Activated naive CD8-positive, alpha-beta T cell treated with anti-CD3 and anti-CD28 coated beads, Interleukin-2, amount 10 ng/mL, durations not matched to agents 7 days and 5 days (primary cell): Measurements from ENCODE around the gene LUZP2. TPM values are rescaled to one million over a fixed set of nuclear protein-coding genes. Genes with fewer than 3 reads are reported as not detected.

Source experiments
- ATAC-seq: fragments of 150-1000 bp; cut with Tn5 transposase; one replicate; pipeline ENCODE4 v1.10.0; 2021; ENCODE audit warnings: low read depth, moderate library complexity
- POLR2A ChIA-PET: fragments of 350-600 bp; sonication (Branson Sonifier 250); formaldehyde crosslinking; loops from one replicate; lab custom pipeline; 2021; ENCODE audit warnings: antibody characterized with exemption; lab: Charles Lee
- DNase-seq: peaks from one replicate; pipeline ENCODE4 v3.0.0; 2021
- H3K27ac Mint-ChIP-seq: one replicate; pipeline ENCODE4 v1.8.0; 2022; ENCODE audit warnings: mild to moderate bottlenecking, mixed read lengths
- H3K27me3 Mint-ChIP-seq: one replicate; pipeline ENCODE4 v1.8.0; 2022; ENCODE audit warnings: mild to moderate bottlenecking, moderate library complexity, mixed read lengths
- H3K36me3 Mint-ChIP-seq: one replicate; pipeline ENCODE4 v1.8.0; 2021; ENCODE audit warnings: mild to moderate bottlenecking, mixed read lengths
- H3K4me1 Mint-ChIP-seq: one replicate; pipeline ENCODE4 v1.8.0; 2021; ENCODE audit warnings: mixed read lengths
- H3K4me3 Mint-ChIP-seq: one replicate; pipeline ENCODE4 v1.8.0; 2022; ENCODE audit warnings: mild to moderate bottlenecking, moderate library complexity, mixed read lengths
- H3K9me3 Mint-ChIP-seq: one replicate; pipeline ENCODE4 v1.8.0; 2021; ENCODE audit warnings: mixed read lengths
- total RNA-seq, 2 experiments: library from RNA; stranded (reverse); gene quantifications; one replicate each; pipeline ENCODE4 v1.2.3, GENCODE V29; 2021

LUZP2 gene
- total RNA-seq, 2 experiments from 2014 or later, result not detected

DNA sequence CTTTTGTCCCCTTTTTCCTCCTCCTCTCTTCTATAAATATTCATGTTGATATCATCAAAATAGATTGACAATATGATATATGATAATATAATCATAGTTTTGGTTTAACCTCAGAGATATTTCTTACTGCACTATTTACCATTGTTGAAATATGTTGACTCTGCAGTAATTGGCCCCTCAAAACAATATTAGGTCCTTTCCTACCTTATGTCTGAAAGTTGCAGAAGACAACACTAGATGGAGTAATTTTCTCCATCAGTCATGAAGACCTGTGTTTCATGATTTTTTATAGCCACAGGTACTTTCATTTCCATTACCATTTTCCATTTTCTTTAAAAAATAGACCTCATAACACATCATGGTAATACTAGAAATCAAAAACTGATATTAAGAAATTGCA, 284.4 kb downstream of the LUZP2 start:
- H3K9me3 Mint-ChIP-seq, result no peaks in the 10 kb centered on the region
- no peaks in the 10 kb centered on the region for H3K27me3 Mint-ChIP-seq
- H3K4me1 Mint-ChIP-seq, result no peaks in the 10 kb centered on the region
- H3K4me3 Mint-ChIP-seq, result no peak overlapping the region
- POLR2A ChIA-PET, result no interaction called here
- ATAC-seq, result no peak
- no peak overlapping the region for H3K27ac Mint-ChIP-seq
- H3K36me3 Mint-ChIP-seq, result no peaks in the 10 kb centered on the region
- no peak for DNase-seq

- Mint-ChIP-seq H3K9me3 (no peaks in the 10 kb centered on the region), H3K4me1 (no peaks in the 10 kb centered on the region), H3K4me3 (no peak overlapping the region), H3K27ac (no peak overlapping the region), H3K36me3 (no peaks in the 10 kb centered on the region), H3K27me3 (no peaks in the 10 kb centered on the region)
- DNase-seq, result no peak
- ATAC-seq, result no peak
- POLR2A ChIA-PET, result no interaction called here
These were observed 296.6 kb downstream of the LUZP2 start for GRCh38 chr11:24793479-24793878.

DNA sequence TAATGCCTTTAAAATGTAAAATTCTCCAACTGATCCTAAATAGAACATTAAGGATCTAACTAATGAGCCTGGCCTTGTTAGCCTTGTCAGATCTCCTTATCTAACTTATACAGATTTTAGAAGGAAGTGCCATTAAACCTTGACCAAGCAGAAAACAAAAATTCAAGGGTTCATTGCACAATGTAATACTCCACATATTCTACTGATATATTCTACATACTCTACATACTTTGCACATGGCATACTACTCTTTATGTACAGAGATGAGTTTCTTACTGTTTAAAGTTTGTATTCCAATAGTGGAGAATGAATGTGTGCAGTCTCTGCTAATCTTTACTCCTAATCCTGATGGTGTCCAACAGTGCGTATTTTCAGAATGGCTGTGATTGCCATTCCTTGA, 297.2 kb downstream of the LUZP2 start:
- no peaks in the 10 kb centered on the region for H3K27me3 Mint-ChIP-seq
- H3K4me3 Mint-ChIP-seq, result no peak overlapping the region
- no peaks in the 10 kb centered on the region for H3K4me1 Mint-ChIP-seq
- DNase-seq (no peak), ATAC-seq (no peak)
- POLR2A ChIA-PET, result no interaction called here
- H3K27ac Mint-ChIP-seq, result no peak overlapping the region
- no peaks in the 10 kb centered on the region for H3K36me3 Mint-ChIP-seq
- no peaks in the 10 kb centered on the region for H3K9me3 Mint-ChIP-seq

GRCh38 chr11:24805671-24806070, 308.8 kb downstream of the LUZP2 start:
- Mint-ChIP-seq H3K9me3 (no peaks in the 10 kb centered on the region), H3K36me3 (no peaks in the 10 kb centered on the region), H3K27ac (no peak overlapping the region), H3K4me1 (no peaks in the 10 kb centered on the region), H3K27me3 (no peaks in the 10 kb centered on the region), H3K4me3 (no peak overlapping the region)
- DNase-seq (no peak), ATAC-seq (no peak)
- POLR2A ChIA-PET, result no interaction called here

GRCh38 chr11:24808173-24808572, 311.3 kb downstream of the LUZP2 start:
- H3K4me3 Mint-ChIP-seq, result no peak overlapping the region
- H3K9me3 Mint-ChIP-seq, result no peaks in the 10 kb centered on the region
- POLR2A ChIA-PET, result no interaction called here
- no peaks in the 10 kb centered on the region for H3K36me3 Mint-ChIP-seq
- H3K4me1 Mint-ChIP-seq, result no peaks in the 10 kb centered on the region
- DNase-seq (no peak), ATAC-seq (no peak)
- no peaks in the 10 kb centered on the region for H3K27me3 Mint-ChIP-seq
- no peak overlapping the region for H3K27ac Mint-ChIP-seq

DNA sequence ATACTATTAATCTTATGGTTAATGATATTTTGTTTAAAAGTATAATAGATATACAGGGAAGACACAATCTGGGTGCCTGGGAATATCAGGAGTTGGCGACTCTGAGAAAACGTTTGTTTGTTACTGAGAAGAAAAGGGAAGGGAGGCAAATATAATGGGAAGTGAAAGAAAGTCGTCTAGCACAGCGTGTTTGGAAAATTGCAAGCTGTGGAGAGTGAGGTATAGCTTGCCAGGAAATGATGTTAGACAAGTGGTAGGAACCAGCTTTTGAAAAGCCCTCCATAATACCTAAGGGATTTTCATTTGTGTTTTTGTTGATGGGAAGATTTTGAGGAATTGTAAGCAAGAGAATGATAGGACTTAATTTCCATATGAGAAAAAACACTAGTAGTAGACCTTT, 322.2 kb downstream of the LUZP2 start:
- no peak overlapping the region for H3K27ac Mint-ChIP-seq
- POLR2A ChIA-PET, result no interaction called here
- no peaks in the 10 kb centered on the region for H3K27me3 Mint-ChIP-seq
- H3K4me3 Mint-ChIP-seq, result no peak overlapping the region
- no peak for ATAC-seq
- no peak for DNase-seq
- peaks cover 2% of the 10 kb centered on the region for H3K9me3 Mint-ChIP-seq
- H3K36me3 Mint-ChIP-seq, result no peaks in the 10 kb centered on the region
- H3K4me1 Mint-ChIP-seq, result no peaks in the 10 kb centered on the region

GRCh38 chr11:24819863-24820434, 323.1 kb downstream of the LUZP2 start:
- no peak for ATAC-seq
- no peak overlapping the region for H3K27ac Mint-ChIP-seq

GRCh38 chr11:24820541-24820940, 323.7 kb downstream of the LUZP2 start:
- POLR2A ChIA-PET, result no interaction called here
- H3K9me3 Mint-ChIP-seq, result peaks cover 3% of the 10 kb centered on the region
- no peak overlapping the region for H3K4me3 Mint-ChIP-seq
- no peak overlapping the region for H3K27ac Mint-ChIP-seq
- H3K4me1 Mint-ChIP-seq, result no peaks in the 10 kb centered on the region
- no peaks in the 10 kb centered on the region for H3K27me3 Mint-ChIP-seq
- ATAC-seq (no peak), DNase-seq (no peak)
- H3K36me3 Mint-ChIP-seq, result no peaks in the 10 kb centered on the region

More at GRCh38 chr11:24819863-24820434, 323.1 kb downstream of the LUZP2 start:
- no peak overlapping the region for H3K4me3 Mint-ChIP-seq
- H3K9me3 Mint-ChIP-seq, result peaks cover 2% of the 10 kb centered on the region
- DNase-seq, result no peak
- POLR2A ChIA-PET, result no interaction called here
- no peaks in the 10 kb centered on the region for H3K27me3 Mint-ChIP-seq
- H3K36me3 Mint-ChIP-seq, result no peaks in the 10 kb centered on the region
- no peaks in the 10 kb centered on the region for H3K4me1 Mint-ChIP-seq

- Mint-ChIP-seq H3K9me3 (peaks cover 5% of the 10 kb centered on the region), H3K4me3 (no peak overlapping the region), H3K27ac (no peak overlapping the region), H3K27me3 (no peaks in the 10 kb centered on the region), H3K36me3 (no peaks in the 10 kb centered on the region), H3K4me1 (no peaks in the 10 kb centered on the region)
- ATAC-seq (no peak), DNase-seq (no peak)
- POLR2A ChIA-PET, result no interaction called here
These were observed 332.2 kb downstream of the LUZP2 start for GRCh38 chr11:24828938-24829605.

DNA sequence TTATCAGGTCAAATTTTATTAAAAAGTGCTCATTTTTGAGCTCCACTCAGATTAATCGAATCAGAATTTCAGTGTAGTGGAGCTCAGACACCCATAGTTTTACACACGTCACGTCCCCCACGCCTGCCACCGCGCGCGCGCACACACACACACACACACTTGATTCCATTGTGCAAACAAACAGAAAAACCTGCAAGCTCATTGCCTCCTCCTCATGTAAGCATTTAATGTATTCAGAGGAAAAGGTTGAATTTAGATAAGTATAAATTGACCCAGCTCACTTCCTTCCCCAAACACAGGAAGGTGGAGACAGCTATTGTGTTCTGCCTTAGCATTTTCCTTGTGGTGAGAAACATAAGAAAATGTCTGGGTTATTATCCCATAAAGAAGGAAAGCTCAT, 336.7 kb downstream of the LUZP2 start:
- Mint-ChIP-seq H3K27me3 (no peaks in the 10 kb centered on the region), H3K9me3 (no peaks in the 10 kb centered on the region), H3K4me1 (no peaks in the 10 kb centered on the region), H3K36me3 (no peaks in the 10 kb centered on the region), H3K4me3 (no peak overlapping the region), H3K27ac (no peak overlapping the region)
- POLR2A ChIA-PET, result no interaction called here
- ATAC-seq (no peak), DNase-seq (no peak)

DNA sequence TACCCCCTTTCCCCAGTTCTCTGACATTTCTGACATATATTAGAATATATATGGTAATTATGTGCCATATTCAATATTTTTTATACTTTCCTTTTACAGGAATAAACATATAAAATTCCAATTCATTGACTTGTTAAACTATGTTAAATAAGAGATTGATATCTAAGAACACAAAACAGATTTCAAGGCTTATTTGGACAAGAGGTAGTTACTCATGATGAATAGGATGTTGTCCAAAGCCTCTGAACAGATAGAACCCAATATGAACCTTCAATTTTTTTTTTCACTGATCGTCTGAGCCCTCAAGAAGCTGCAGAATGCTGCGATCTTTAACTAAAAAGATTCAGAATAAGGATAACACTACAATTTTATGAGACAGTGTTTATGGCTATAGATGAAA, 340.3 kb downstream of the LUZP2 start:
- Mint-ChIP-seq H3K27ac (no peak overlapping the region), H3K36me3 (no peaks in the 10 kb centered on the region), H3K9me3 (no peaks in the 10 kb centered on the region), H3K4me1 (no peaks in the 10 kb centered on the region), H3K4me3 (no peak overlapping the region), H3K27me3 (no peaks in the 10 kb centered on the region)
- no peak for ATAC-seq
- DNase-seq, result no peak
- POLR2A ChIA-PET, result no interaction called here

GRCh38 chr11:24842308-24842707, 345.5 kb downstream of the LUZP2 start:
- DNase-seq (no peak), ATAC-seq (no peak)
- Mint-ChIP-seq H3K4me1 (no peaks in the 10 kb centered on the region), H3K4me3 (no peak overlapping the region), H3K27me3 (no peaks in the 10 kb centered on the region), H3K9me3 (peaks cover 2% of the 10 kb centered on the region), H3K27ac (no peak overlapping the region), H3K36me3 (no peaks in the 10 kb centered on the region)
- POLR2A ChIA-PET, result no interaction called here

- no peaks in the 10 kb centered on the region for H3K36me3 Mint-ChIP-seq
- no peaks in the 10 kb centered on the region for H3K4me1 Mint-ChIP-seq
- ATAC-seq (no peak), DNase-seq (no peak)
- POLR2A ChIA-PET, result no interaction called here
- no peak overlapping the region for H3K4me3 Mint-ChIP-seq
- peaks cover 3% of the 10 kb centered on the region for H3K9me3 Mint-ChIP-seq
- H3K27me3 Mint-ChIP-seq, result no peaks in the 10 kb centered on the region
- H3K27ac Mint-ChIP-seq, result no peak overlapping the region
These were observed 347.6 kb downstream of the LUZP2 start for GRCh38 chr11:24844406-24844805.

DNA sequence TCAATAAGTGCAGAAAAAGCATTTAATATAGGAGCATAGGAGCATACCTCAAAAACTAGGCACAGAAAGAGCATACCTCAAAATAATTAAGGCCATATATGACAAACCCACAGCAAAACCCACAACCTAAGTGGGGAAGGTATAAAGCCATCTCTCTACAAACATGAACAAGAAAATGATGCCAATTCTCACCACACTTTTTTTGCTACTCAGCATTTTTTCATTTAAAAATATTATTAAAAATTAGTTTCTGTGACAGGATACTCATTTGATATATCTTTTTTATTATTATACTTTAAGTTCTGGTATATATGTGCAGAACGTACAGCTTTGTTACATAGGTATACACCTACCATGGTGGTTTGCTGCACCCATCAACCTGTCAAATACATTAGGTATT, 352.0 kb downstream of the LUZP2 start:
- Mint-ChIP-seq H3K36me3 (no peaks in the 10 kb centered on the region), H3K4me3 (no peak overlapping the region), H3K27me3 (no peaks in the 10 kb centered on the region), H3K27ac (no peak overlapping the region), H3K4me1 (no peaks in the 10 kb centered on the region), H3K9me3 (peaks cover 5% of the 10 kb centered on the region)
- POLR2A ChIA-PET, result no interaction called here
- DNase-seq (no peak), ATAC-seq (no peak)
